GM12878 (cell line): ENCODE data around the gene ZNF799. TPM values are rescaled to one million over a fixed set of nuclear protein-coding genes. Genes with fewer than 3 reads are reported as not detected.

Experiments
- CTCF ChIP-seq, 3 experiments: IDR thresholded peaks in 2 of 3; conservative IDR thresholded peaks in 1 of 3; 2 replicates each; pipeline ENCODE4 v1.5.1; 2011; ENCODE audit warnings: low read depth in 3 of 3, low read length in 3 of 3, mild to moderate bottlenecking in 3 of 3, control low read depth in 2 of 3, moderate library complexity in 2 of 3, inconsistent platforms in 1 of 3, mixed read lengths in 1 of 3; ENCODE audit not compliant: control insufficient read depth in 2 of 3, insufficient read depth in 1 of 3; ENCODE audit errors: extremely low read depth in 1 of 3
- DPF2 ChIP-seq: fragments of 450-650 bp; IDR thresholded peaks from 2 replicates; pipeline ENCODE4 v1.6.1; 2017; ENCODE audit warnings: mild to moderate bottlenecking
- ELK1 ChIP-seq: IDR thresholded peaks from 2 replicates; pipeline ENCODE4 v1.6.1; 2012; ENCODE audit warnings: low read depth, low read length, improper control_type of control experiment
- KAT2A ChIP-seq: conservative IDR thresholded peaks from 2 replicates; pipeline ENCODE4 v1.6.1; 2011; ENCODE audit warnings: low read depth, low read length; ENCODE audit not compliant: control insufficient read depth
- MEF2B ChIP-seq: fragments of 450-650 bp; IDR thresholded peaks from 2 replicates; pipeline ENCODE4 v1.6.1; 2018; ENCODE audit warnings: mild to moderate bottlenecking, moderate library complexity; ENCODE audit not compliant: partially characterized antibody, poor library complexity, severe bottlenecking
- NR2C1 ChIP-seq: fragments of 450-650 bp; IDR thresholded peaks from 2 replicates; pipeline ENCODE4 v1.6.1; 2017; ENCODE audit warnings: antibody characterized with exemption, mild to moderate bottlenecking, moderate library complexity
- POLR2A ChIP-seq: IDR thresholded peaks from 2 replicates; pipeline ENCODE4 v1.6.1; 2011; ENCODE audit warnings: low read depth, mild to moderate bottlenecking, low read length
- RUNX3 ChIP-seq: IDR thresholded peaks from 2 replicates; pipeline ENCODE4 v1.6.1; 2012; ENCODE audit warnings: low read length, inconsistent platforms
- SMAD5 ChIP-seq: IDR thresholded peaks from 2 replicates; pipeline ENCODE4 v1.6.1; 2016; ENCODE audit warnings: antibody characterized with exemption, low read depth
- TAF1 ChIP-seq: IDR thresholded peaks from 2 replicates; pipeline ENCODE4 v1.6.1; 2011; ENCODE audit warnings: mild to moderate bottlenecking, low read depth, low read length, borderline replicate concordance
- TBL1XR1 ChIP-seq: IDR thresholded peaks from 2 replicates; pipeline ENCODE4 v1.6.1; 2012; ENCODE audit warnings: low read depth, low read length, improper control_type of control experiment
- polyA plus RNA-seq, 11 experiments: library from polyadenylated mRNA; depleted of rRNA in 4 of 11; unstranded in 6 of 11; stranded (reverse) in 5 of 11; fragments of >200 nt; fragmentation: Nextera tagmentation in 4 of 11; fragmentation: Illumina TruSeq in 1 of 11; extraction: Ambion mirVana in 4 of 11; extraction: Trizol in 1 of 11; gene quantifications; 1 replicate in 1 of 11; 2 replicates in 10 of 11; pipeline versions ENCODE4 v1.2.1 to v1.2.3, GENCODE V29; 2011 to 2016; ENCODE audit warnings: inconsistent platforms in 2 of 11, missing spikeins in 2 of 11, low read depth in 1 of 11
- total RNA-seq, 4 experiments: library from RNA; depleted of rRNA in 3 of 4; stranded (reverse); fragments of >200 nt in 3 of 4; fragmentation: Illumina TruSeq in 1 of 4; extraction: Trizol in 1 of 4; gene quantifications; 2 replicates each; pipeline versions ENCODE4 v1.2.1 to v1.2.3, GENCODE V29; 2013 to 2021

Gene ZNF799
- total and polyA plus RNA-seq, 10 of the 15 experiments (the other 5 are each of a cell fraction or from before 2014, with no cell fraction given), result 1.5 to 9.2 (median 3.1) TPM

GRCh38 chr19:12365236-12366162 is 35.6 kb downstream of the ZNF799 start, which contains the start of gene ZNF442 (continued):
- TF ChIP-seq TBL1XR1, result no peak
- peak; percentile 65 for TF ChIP-seq RUNX3
- no peak for TF ChIP-seq SMAD5
- peak; percentile 61 for TF ChIP-seq MEF2B
- 0 out of 2 replicates have a peak, but pooled peaks have one; percentile 48 for TF ChIP-seq DPF2
- TF ChIP-seq ELK1, result no peak
- peak in 2 of 3 experiments; percentile 23 to 27; a peak in 2 of 6 replicates for TF ChIP-seq CTCF (IDR thresholded peaks at IDR 0.05 in 2 of 3, conservative IDR thresholded peaks at IDR 0.05 in 1 of 3; ENCODE audit: control insufficient read depth in 2 of 3, extremely low read depth in 1 of 3, insufficient read depth in 1 of 3, low read depth in 3 of 3, low read length in 3 of 3)
- no peak for TF ChIP-seq NR2C1
- TF ChIP-seq KAT2A, result no peak
- TF ChIP-seq POLR2A, result peak; percentile 96
- TF ChIP-seq TAF1, result peak; percentile 78; the same call in 1 of the 2 replicates
